H4 (cell line): Measurements from ENCODE around the gene PROC. TPM values are rescaled to one million over a fixed set of nuclear protein-coding genes. Genes with fewer than 3 reads are reported as not detected.

Source experiments
- DNase-seq: peaks from one replicate; pipeline ENCODE4 v3.0.0-alpha.2; 2015; ENCODE audit warnings: low spot score
- total RNA-seq: library from RNA; depleted of rRNA; stranded (reverse); fragments of >200 nt; shearing (Covaris generic); gene quantifications from 2 replicates; pipeline ENCODE4 v1.2.3, GENCODE V29; 2014

Gene PROC
- total RNA-seq, 1 experiment from 2014 or later, result 1.3 TPM

DNA sequence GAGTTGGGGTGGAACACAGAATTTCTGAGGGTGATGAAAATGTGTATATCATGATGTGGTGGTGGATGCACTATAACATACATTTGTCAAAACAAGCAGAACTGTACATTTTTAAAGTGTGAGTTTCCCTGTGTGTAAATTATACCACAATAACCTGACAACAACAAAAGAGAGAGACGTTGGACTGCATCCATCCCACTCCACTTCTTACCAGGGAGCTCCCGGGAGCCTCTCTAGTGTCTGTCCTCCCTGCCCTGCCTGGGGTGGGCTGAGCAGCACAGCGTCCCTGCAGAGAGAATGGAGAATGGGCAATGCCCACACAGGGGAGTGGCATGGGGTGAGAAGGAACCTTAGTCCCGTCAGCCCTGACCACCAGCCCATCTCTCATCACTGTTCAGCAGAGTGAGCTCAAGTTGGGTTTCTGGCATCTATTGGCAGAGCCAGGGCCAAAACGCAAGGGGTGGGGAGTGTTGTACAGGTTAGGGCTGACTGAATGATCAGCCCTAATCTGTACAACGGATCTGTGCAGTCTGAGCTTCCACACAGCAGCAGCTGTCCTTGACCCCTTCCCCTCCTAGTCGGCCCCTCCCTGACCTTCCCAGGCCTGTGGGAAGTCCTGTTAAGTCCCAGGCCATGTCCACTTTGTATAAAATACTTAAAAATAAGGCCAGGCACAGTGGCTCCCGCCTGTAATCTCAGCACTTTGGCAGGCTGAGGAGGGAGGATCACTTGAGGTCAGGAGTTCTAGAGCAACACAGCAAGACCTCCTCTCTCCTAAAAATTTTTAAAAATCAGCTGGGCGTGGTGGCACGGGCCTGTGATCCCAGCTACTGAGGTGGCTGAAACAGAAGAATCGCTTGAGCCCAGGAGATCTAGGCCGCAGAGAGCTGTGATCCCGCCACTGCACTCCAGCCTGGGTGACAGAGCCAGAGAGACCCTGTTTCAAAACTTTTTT is 3.3 kb upstream of the PROC start:
- DNase-seq, result no peak

DNA sequence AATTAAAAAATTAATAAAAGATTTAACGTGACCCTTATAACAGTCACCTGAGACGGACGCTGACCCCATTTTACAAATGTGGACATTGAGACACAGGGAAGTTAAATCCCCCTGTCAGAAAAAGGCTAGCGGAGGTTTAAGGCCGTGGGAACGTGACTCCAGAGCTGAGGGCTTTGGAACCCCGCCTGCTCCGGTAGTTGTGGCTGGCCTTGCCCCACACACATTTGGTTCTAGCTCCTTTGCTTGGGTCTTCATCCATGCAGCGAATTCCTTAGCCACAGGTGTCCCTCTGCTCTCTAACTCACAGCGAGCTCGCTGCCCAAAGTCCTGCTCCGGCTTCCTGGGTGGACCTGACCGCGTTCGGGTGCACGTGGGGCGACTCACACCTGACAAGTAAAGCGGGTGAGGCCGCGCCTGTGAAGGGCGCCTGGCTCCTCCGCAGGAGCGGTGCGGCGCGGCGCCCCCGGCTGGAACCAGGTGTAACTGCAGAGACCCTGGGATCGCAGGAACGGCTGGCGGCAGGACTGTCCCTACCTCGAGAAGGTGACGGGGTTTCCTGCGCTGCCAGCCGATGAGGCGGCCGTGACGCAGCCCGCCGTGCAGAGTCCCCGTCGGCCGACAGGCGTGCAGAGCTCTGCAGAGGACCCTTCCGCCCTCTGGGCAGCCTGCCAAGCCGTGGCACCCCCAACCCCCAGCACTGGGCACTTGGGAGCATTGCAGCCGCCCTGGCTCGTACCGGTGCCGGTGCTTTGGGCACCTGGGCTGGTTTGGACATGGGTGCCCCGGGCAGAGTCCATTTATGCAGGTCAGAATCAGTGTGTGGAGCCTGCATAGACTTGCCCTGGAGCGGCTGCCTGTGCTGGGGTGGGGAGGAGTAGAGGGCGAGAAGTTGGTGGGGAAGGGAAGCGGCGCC is 2.4 kb upstream of the PROC start:
- no peak for DNase-seq

DNA sequence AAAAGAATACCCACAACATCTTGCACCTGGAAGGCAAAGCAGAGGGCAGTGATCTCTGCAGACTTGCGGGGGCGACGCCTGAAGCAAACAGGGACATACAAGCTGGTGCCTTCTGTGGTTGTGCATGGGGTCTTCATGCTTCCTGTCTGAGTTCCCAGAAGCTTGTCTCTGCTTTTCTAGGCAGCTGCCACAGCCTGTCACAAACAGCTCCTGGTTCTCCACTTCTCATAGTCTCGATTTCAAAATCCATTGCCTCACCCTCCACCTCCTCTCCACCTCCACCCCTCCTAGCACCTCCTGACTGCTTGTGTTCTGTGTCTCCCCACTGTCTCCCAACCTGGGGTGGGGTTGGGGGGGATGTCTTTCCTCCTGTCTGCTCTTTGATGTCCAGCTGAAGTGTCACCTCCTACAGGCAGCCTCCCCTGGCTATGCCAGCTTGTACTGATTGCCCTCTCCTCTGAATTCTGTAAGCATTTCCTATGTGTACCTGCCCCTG is 1.7 kb upstream of the PROC start:
- no peak for DNase-seq

DNA sequence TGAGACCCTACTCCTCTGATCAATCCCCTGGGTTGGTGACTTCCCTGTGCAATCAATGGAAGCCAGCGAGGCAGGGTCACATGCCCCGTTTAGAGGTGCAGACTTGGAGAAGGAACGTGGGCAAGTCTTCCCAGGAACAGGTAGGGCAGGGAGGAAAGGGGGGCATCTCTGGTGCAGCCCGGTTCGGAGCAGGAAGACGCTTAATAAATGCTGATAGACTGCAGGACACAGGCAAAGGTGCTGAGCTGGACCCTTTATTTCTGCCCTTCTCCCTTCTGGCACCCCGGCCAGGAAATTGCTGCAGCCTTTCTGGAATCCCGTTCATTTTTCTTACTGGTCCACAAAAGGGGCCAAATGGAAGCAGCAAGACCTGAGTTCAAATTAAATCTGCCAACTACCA is 821 bp upstream of the PROC start:
- no peak for DNase-seq

DNA sequence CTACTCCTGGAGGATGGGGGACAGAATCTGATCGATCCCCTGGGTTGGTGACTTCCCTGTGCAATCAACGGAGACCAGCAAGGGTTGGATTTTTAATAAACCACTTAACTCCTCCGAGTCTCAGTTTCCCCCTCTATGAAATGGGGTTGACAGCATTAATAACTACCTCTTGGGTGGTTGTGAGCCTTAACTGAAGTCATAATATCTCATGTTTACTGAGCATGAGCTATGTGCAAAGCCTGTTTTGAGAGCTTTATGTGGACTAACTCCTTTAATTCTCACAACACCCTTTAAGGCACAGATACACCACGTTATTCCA is 844 bp downstream of the PROC start:
- DNase-seq, result no peak

DNA sequence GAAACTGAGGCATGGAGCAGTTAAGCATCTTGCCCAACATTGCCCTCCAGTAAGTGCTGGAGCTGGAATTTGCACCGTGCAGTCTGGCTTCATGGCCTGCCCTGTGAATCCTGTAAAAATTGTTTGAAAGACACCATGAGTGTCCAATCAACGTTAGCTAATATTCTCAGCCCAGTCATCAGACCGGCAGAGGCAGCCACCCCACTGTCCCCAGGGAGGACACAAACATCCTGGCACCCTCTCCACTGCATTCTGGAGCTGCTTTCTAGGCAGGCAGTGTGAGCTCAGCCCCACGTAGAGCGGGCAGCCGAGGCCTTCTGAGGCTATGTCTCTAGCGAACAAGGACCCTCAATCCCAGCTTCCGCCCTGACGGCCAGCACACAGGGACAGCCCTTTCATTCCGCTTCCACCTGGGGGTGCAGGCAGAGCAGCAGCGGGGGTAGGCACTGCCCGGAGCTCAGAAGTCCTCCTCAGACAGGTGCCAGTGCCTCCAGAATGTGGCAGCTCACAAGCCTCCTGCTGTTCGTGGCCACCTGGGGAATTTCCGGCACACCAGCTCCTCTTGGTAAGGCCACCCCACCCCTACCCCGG is 1.3 kb downstream of the PROC start:
- DNase-seq, result no peak

DNA sequence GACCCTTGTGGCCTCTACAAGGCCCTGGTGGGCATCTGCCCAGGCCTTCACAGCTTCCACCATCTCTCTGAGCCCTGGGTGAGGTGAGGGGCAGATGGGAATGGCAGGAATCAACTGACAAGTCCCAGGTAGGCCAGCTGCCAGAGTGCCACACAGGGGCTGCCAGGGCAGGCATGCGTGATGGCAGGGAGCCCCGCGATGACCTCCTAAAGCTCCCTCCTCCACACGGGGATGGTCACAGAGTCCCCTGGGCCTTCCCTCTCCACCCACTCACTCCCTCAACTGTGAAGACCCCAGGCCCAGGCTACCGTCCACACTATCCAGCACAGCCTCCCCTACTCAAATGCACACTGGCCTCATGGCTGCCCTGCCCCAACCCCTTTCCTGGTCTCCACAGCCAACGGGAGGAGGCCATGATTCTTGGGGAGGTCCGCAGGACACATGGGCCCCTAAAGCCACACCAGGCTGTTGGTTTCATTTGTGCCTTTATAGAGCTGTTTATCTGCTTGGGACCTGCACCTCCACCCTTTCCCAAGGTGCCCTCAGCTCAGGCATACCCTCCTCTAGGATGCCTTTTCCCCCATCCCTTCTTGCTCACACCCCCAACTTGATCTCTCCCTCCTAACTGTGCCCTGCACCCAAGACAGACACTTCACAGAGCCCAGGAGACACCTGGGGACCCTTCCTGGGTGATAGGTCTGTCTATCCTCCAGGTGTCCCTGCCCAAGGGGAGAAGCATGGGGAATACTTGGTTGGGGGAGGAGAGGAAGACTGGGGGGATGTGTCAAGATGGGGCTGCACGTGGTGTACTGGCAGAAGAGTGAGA is 2.0 kb downstream of the PROC start:
- DNase-seq, result no peak

DNA sequence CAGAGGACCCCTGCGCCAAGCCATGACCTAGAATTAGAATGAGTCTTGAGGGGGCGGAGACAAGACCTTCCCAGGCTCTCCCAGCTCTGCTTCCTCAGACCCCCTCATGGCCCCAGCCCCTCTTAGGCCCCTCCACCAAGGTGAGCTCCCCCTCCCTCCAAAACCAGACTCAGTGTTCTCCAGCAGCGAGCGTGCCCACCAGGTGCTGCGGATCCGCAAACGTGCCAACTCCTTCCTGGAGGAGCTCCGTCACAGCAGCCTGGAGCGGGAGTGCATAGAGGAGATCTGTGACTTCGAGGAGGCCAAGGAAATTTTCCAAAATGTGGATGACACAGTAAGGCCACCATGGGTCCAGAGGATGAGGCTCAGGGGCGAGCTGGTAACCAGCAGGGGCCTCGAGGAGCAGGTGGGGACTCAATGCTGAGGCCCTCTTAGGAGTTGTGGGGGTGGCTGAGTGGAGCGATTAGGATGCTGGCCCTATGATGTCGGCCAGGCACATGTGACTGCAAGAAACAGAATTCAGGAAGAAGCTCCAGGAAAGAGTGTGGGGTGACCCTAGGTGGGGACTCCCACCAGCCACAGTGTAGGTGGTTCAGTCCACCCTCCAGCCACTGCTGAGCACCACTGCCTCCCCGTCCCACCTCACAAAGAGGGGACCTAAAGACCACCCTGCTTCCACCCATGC is 3.0 kb downstream of the PROC start:
- no peak for DNase-seq

DNA sequence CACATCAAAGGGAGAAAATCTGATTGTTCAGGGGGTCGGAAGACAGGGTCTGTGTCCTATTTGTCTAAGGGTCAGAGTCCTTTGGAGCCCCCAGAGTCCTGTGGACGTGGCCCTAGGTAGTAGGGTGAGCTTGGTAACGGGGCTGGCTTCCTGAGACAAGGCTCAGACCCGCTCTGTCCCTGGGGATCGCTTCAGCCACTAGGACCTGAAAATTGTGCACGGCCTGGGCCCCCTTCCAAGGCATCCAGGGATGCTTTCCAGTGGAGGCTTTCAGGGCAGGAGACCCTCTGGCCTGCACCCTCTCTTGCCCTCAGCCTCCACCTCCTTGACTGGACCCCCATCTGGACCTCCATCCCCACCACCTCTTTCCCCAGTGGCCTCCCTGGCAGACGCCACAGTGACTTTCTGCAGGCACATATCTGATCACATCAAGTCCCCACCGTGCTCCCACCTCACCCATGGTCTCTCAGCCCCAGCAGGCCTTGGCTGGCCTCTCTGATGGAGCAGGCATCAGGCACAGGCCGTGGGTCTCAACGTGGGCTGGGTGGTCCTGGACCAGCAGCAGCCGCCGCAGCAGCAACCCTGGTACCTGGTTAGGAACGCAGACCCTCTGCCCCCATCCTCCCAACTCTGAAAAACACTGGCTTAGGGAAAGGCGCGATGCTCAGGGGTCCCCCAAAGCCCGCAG is 3.8 kb downstream of the PROC start:
- DNase-seq, result no peak

DNA sequence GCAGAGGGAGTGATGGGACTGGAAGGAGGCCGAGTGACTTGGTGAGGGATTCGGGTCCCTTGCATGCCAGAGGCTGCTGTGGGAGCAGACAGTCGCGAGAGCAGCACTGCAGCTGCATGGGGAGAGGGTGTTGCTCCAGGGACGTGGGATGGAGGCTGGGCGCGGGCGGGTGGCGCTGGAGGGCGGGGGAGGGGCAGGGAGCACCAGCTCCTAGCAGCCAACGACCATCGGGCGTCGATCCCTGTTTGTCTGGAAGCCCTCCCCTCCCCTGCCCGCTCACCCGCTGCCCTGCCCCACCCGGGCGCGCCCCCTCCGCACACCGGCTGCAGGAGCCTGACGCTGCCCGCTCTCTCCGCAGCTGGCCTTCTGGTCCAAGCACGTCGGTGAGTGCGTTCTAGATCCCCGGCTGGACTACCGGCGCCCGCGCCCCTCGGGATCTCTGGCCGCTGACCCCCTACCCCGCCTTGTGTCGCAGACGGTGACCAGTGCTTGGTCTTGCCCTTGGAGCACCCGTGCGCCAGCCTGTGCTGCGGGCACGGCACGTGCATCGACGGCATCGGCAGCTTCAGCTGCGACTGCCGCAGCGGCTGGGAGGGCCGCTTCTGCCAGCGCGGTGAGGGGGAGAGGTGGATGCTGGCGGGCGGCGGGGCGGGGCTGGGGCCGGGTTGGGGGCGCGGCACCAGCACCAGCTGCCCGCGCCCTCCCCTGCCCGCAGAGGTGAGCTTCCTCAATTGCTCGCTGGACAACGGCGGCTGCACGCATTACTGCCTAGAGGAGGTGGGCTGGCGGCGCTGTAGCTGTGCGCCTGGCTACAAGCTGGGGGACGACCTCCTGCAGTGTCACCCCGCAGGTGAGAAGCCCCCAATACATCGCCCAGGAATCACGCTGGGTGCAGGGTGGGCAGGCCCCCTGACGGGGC is 4.6 kb downstream of the PROC start:
- DNase-seq, result no peak

DNA sequence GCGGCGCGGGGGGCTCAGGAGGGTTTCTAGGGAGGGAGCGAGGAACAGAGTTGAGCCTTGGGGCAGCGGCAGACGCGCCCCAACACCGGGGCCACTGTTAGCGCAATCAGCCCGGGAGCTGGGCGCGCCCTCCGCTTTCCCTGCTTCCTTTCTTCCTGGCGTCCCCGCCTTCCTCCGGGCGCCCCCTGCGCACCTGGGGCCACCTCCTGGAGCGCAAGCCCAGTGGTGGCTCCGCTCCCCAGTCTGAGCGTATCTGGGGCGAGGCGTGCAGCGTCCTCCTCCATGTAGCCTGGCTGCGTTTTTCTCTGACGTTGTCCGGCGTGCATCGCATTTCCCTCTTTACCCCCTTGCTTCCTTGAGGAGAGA is 5.2 kb downstream of the PROC start:
- DNase-seq, result no peak

DNA sequence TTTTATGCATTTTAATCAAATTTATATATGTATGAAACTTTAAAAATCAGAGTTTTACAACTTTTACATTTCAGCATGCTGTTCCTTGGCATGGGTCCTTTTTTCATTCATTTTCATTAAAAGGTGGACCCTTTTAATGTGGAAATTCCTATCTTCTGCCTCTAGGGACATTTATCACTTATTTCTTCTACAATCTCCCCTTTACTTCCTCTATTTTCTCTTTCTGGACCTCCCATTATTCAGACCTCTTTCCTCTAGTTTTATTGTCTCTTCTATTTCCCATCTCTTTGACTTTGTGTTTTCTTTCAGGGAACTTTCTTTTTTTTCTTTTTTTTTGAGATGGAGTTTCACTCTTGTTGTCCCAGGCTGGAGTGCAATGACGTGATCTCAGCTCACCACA is 5.7 kb downstream of the PROC start:
- DNase-seq, result no peak

DNA sequence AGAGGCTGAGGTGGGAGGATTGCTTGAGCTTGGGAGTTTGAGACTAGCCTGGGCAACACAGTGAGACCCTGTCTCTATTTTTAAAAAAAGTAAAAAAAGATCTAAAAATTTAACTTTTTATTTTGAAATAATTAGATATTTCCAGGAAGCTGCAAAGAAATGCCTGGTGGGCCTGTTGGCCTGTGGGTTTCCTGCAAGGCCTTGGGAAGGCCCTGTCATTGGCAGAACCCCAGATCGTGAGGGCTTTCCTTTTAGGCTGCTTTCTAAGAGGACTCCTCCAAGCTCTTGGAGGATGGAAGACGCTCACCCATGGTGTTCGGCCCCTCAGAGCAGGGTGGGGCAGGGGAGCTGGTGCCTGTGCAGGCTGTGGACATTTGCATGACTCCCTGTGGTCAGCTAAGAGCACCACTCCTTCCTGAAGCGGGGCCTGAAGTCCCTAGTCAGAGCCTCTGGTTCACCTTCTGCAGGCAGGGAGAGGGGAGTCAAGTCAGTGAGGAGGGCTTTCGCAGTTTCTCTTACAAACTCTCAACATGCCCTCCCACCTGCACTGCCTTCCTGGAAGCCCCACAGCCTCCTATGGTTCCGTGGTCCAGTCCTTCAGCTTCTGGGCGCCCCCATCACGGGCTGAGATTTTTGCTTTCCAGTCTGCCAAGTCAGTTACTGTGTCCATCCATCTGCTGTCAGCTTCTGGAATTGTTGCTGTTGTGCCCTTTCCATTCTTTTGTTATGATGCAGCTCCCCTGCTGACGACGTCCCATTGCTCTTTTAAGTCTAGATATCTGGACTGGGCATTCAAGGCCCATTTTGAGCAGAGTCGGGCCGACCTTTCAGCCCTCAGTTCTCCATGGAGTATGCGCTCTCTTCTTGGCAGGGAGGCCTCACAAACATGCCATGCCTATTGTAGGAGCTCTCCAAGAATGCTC is 6.6 kb downstream of the PROC start:
- no peak for DNase-seq

DNA sequence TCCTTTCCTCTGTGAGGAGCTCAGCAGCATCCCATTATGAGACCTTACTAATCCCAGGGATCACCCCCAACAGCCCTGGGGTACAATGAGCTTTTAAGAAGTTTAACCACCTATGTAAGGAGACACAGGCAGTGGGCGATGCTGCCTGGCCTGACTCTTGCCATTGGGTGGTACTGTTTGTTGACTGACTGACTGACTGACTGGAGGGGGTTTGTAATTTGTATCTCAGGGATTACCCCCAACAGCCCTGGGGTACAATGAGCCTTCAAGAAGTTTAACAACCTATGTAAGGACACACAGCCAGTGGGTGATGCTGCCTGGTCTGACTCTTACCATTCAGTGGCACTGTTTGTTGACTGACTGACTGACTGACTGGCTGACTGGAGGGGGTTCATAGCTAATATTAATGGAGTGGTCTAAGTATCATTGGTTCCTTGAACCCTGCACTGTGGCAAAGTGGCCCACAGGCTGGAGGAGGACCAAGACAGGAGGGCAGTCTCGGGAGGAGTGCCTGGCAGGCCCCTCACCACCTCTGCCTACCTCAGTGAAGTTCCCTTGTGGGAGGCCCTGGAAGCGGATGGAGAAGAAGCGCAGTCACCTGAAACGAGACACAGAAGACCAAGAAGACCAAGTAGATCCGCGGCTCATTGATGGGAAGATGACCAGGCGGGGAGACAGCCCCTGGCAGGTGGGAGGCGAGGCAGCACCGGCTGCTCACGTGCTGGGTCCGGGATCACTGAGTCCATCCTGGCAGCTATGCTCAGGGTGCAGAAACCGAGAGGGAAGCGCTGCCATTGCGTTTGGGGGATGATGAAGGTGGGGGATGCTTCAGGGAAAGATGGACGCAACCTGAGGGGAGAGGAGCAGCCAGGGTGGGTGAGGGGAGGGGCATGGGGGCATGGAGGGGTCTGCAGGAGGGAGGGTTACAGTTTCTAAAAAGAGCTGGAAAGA is 7.6 kb downstream of the PROC start:
- DNase-seq, result no peak

DNA sequence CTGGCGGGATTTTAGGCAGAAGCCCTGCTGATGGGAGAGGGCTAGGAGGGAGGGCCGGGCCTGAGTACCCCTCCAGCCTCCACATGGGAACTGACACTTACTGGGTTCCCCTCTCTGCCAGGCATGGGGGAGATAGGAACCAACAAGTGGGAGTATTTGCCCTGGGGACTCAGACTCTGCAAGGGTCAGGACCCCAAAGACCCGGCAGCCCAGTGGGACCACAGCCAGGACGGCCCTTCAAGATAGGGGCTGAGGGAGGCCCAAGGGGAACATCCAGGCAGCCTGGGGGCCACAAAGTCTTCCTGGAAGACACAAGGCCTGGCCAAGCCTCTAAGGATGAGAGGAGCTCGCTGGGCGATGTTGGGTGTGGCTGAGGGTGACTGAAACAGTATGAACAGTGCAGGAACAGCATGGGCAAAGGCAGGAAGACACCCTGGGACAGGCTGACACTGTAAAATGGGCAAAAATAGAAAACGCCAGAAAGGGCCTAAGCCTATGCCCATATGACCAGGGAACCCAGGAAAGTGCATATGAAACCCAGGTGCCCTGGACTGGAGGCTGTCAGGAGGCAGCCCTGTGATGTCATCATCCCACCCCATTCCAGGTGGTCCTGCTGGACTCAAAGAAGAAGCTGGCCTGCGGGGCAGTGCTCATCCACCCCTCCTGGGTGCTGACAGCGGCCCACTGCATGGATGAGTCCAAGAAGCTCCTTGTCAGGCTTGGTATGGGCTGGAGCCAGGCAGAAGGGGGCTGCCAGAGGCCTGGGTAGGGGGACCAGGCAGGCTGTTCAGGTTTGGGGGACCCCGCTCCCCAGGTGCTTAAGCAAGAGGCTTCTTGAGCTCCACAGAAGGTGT is 8.5 kb downstream of the PROC start:
- no peak for DNase-seq
